ENCODE data around the gene FADS2. TPM values are rescaled to one million over a fixed set of nuclear protein-coding genes. Genes with fewer than 3 reads are reported as not detected.

FADS2 gene
- polyA plus RNA-seq, 12 donors, result 64.3 to 172 (median 87.3) TPM; not detected in 1

DNA sequence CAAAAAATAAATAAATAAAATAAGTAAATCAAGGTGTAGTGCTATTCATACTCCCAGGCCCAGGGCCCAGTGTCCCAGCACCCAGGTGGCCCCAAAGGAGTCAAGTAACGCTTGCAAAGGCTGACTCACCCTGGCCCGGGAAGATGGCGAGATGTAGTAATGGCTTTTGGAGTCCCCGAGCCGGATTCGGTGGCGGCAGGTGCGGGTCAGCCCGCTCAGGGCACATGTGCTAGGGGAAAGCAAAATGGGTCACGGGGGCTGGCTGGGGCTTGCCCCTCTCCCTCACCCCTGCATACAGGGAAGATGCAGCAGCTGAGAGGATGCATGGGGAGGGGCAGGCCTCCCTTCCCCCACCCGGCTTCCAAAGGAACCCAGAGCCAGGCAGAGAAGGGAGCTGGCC lies 74.2 kb downstream of the FADS2 start:
- DNase-seq, result no peak

DNA sequence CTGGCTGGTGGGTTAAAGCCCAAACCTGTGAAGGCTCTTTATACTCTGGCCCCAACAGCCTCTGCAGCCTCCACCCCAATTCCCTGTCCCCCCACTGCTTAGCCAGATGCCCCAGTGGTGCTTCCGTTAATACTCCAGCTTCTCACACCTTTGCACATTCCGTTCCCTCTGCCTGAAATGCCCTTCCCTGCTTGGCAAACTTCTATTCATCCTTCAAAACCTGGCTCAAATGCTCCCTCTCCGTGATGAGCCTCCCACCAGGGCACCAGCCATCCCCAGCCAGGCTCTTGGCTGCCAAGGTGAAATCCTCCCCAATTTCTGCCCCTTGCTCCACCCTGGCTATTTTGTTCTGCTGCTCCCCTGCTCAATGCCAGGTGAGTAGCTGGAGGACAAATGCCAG lies 75.7 kb downstream of the FADS2 start:
- DNase-seq, result no peak

DNA sequence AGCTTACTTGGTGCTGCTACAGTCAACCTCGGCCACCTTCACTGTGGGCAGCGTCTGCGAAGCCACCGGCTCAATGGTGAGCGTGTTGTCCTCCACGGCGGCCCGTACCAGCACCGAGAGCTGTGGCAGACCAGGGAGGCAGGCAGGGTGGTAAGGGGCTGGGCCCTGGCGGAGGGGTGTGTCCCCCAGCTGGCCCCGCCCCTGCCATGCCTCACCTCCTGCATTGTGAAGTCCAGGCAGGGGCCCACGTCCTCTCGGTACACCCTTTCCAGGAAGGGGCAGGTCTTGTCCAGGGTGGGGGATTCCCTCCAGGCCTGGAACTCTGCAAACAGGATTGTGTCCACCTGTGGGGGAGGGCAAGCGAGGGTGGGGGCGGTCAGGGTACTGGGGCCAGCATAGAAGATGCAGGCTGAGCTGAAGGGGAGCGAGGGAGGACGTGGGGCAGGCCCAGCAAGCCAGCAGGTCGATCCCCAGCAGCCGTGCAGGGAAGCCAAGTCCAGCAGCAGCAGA lies 76.5 kb downstream of the FADS2 start:
- no peak for DNase-seq

DNA sequence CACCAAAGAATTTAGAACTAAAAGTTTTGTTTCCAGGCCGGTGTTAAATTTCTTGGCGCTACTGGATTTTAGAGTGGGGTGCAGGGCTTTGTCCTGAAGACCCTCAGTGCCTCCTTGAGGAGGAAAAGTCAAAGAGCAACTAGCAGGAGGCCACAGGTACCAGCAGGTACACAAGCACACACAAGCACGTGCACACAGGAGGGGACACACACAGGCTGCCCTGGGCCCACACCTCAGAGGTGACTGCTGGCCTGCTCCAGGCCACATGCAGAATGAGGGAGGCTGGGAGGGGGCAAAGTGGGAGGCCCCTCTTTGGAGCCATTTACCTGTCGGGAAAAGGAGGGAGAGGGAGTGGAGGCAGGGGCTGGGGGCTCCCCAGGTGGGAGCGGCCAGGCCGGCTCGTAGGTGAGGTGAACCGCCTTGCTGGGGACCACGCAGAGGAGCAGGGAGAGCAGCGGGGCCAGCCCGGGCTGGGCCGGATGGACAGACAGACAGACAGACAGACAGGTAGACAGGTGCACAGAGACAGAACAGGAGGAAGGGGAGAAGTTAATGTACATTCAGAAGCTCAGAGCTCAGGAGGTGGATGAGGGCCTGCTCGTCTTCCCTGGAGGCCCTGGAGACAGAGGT lies 77.1 kb downstream of the FADS2 start:
- no peak for DNase-seq

DNA sequence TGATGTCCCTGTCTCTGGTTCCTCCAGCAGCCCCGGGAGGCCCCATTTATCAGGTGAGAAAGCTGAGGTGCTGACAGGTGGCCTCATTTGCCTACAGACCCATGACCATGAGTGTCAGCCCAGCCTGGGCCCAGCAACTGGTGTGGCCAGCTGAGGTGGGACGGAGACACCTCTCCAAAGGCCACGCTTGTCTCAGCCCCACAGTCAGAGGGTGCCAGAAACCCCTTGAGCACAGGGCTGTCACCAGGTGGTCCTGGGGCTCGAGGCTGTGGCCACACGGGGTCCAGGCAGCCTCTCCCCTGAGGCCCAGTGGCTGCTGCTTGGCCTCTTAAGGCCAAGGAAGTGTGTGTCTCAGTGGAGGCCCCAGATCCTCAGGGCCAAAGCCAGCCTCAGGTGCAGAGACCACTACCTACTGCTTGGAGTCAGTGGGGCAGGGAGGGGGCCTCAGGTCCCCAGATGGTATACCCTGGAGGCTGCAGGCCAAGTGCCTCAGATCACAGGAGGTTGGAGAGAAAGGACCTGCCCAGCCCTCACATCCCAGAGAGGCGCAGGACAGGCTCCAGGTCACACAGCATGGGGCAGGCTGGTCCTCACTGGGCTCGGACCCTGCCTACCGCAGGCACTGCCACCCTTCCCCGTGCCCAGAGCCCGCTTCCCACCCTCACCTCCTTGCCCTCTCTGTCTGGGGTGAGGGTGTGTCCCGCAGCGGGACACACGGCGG lies 77.9 kb downstream of the FADS2 start:
- DNase-seq, result no peak

DNA sequence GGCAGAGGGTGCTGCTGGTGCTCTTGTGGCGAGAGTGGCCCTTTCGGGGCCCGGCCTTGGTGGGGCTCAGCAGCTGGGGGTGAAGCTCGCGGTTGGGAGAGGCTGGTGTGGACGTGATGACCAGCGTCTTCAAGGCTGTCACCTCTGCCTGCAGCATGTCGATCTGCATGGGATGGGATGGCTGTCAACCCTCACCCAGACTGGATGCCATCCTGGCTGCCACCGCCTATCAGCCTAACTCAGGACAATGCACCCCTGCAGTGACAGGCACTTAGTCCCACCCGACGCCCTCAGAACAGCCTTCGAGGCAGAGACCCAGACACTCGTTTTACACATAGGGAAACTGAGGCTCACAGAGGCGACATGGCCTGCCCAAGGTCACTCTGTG lies 78.4 kb downstream of the FADS2 start:
- no peak for DNase-seq

DNA sequence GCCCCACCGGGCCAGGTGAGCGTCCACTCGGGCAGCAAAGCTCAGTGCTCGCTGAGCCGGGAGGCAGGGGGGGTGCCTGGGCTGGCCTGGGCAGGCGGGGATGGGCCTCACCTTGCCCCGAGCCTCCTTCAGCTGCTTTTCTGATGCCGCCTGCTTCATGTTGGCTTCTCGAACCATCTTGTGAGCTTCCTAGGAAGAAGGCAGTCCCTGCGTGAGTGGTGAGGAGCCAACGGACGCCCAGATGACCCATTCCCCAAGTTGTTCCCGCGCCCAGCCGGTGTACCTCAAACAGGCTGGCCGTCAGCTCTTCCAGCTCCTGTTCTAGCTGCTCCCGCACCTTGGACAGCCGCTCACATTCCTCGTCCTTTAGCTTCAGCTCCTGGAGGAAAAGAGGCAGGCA lies 79.2 kb downstream of the FADS2 start:
- no peak for DNase-seq

DNA sequence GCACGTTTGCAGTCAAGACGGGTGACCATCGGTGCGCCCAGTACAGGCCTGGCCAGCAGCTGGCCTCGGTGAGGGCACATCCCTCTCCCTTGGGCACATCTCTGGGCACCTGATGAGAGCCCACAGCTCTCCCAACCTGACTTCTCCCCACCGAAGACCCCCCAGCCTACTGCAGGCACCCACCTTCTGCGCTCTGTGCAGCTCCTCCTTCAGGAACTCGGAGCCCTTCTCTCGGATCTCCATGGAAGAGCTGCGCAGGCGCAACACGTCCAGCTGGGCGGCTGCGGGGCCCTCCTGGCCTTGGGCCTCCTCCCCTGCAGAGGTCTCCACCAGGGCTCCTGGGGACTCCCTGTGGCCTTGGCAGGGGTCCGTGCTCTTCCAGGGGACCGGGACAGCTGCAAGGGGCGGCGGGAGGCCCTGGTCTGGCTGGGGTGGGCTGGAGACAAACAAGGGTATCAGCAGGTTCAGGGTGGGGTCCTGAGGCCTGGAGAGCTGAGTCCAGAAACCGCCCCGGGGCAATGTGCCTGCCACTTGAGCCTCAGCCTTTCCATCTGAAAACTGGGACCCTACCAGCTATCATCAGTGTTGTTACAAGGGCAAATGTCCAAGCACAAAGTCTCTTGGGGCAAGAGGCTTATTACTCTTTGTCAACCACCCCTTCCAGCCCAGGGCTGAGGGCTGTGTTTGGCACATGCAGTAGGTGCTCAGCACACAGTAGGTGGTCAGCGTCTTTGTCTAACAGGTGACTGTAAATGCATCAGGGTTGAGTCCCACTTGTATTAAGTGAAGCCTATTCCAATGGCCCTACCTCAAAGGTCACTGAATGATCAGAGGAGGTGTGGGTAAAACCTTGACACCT lies 80.0 kb downstream of the FADS2 start:
- no peak for DNase-seq

DNA sequence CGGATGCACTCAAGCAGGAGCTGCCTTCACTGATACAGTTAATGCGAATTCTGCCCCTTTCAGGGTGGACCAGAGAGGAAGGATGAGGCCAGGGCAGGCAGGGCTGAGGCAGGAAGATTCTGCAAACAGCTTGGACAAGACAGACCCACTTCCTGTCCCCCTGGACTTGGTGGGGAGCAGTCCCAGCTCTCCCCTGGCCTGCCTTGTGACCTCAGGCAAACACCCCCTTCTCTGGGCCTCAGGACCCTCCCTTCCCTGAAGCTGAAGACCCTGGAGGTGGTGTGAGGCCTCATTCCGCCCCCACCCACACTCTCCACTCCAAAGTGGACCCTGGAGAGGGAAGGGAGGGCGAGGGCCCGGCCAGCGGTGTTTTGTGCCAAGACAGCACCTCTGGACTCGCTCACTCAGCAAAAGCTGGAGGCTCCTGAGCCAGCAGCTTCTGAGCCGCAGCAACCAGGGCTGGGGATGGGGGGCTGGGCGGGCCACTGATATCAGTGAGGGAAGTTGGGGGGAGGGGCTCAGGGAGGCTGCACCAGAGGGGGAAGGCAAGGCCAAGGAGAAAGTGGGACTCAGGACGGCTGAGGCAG lies 80.7 kb downstream of the FADS2 start:
- peak; percentile 69 for DNase-seq

DNA sequence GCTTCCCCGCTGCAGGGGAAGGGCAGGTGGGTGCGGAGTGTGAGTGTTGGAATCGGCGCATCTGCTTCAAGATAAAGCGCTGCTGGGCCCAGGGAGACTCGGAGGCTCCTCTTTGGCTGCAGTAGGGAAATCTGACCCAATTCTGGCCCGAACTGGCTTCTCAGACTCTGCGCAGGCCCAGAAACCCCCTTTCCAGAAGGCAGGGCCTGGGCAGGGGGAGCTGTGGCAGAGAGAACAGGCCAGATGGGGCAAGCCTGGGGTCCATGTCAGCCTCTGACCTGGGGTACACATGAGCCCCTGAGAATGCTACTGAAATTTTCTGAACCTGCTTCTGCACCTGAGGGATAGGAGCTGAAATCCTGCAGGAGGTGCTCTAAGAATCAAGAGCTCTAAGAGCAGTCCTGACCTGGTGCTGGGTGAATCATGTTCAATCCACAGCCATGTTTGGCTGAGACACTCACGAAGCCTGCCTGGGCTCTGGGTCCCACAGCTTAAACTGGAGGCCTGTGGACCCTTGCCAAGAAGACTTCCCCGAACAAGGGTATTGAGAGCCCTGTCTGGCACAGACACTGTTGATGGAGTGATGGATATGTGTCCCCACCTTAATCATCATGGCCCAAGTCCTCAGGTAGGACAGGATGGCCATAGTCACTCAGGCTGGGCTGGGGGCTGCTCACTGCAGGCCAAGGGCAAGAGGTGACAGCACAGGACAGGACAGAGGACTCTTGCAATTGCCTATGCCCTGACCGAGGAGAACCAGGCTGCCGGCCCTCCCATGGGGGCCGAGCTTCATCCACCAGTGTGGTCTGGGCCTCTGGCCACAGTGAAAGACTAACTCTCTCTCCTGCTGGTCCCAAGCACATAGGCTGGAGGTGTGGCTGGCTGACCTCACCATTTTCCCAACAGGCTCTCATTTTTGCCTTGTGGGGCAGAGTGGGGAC lies 82.4 kb downstream of the FADS2 start:
- peak; percentile 92 for DNase-seq

DNA sequence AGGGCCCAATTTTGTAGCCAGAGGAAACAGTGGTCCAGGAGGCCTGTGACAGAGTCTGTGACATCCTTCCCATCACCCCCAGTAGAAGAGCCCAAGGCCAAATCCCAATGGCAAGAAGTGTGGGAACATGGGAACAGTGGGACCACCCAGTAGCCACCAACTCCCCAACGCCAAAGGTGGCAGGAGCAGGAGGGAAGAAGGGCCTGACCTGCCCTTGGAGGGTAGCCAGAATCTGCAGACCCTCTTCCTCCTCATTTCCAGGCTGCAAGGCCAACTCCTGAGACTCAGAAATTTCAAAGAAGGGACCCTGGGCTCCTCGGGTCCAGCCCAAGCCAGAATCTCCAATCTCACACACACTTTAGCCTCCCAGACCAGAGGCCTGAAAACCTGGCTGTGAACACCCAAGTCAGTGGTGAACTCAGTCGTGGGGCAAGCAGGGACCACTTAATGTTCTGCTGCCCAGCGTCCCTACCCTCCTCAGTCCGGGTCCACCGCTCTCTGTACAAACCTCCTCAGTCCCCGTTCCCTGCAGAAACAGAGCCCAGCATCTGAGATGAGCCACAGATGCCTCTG lies 83.1 kb downstream of the FADS2 start:
- DNase-seq, result no peak

DNA sequence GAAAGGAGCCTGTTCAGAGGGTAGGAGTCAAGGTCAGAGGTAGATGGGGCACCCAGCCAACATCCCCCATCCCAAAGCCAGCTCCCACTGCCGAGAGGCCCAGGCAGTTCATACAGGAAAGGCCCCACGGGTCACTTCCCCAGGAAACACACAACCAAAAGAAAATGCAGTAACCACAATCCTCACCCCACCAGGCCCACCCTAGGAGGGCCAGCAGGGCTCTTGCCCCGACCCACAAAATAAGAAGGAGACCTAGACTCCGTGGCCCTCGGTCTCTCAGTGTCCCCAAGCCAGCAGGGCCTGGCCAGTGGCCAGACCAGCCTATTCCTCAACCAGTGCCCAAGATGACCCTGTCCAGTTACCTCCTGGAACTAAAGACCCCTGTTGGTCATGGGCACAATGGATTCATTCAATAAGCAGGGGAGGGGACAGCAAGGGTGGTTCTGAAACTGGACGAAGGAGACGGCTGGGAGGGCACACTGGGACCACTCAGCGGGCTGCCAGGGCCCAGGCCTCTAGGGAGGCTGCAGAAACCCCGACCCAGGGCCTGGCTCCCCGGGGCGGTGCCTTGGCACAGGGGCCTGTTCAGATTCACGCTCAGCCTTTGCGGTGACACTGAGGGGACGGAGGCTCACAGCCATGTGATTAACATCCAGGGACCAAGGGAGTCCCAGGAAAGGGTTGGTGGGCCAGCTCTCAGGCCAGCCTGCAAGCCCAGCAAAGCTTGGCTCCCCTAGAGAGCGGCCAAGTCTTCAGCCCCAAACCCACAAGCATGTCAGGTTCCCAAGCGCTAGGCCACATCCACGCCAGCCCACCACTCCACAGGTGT lies 83.8 kb downstream of the FADS2 start:
- no peak for DNase-seq

DNA sequence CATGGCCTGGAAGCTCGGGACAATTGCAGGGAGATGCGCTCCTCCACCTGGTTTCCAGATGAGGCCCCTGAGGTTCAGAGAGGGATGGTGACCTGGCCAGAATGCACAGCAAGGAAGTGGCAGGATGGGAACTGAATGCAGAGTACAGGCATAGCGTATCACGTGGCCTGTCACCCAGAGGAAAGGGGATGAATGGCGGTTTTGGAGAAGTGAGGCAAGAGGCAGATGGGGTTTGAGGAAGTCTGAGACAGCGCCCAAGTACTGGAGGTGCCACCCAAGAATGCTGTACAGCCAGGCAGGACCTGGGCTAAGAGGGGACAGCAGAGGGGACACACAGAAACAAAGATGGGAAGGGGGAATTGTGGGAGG lies 84.4 kb downstream of the FADS2 start:
- DNase-seq, result no peak

DNA sequence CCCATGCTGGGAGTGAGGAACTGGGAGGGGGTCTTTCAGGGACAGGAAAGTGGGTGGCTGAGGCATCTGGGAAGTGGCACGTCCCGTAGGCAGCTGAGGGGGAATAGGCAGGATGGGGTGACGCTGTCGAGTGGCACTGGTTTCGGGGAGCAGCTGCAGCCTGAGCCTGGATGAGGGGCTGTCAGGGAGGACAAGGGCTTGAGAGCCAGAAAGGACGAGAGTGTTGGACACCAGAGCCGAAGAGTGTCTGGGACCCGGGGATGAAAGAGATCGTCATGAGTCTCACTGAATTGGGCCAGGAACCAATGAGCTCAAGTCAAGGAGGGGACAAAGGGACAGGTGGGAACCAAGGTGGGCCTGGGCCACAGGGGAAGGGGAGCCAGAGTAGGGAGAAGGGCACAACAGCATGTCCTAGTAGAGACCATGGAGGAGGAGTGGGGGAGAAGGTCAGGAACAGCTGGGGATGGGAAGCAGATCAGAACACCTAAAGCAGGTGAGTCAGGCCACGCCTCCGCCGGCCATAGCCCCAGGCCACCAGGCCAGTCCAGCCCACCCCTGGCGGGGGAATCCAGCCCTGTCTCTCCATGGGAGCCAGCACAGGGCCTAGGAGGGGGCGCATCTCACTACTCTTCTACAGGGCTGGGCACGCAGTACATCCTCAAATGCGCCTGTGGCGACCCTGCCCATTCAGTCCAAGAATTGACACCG lies 85.0 kb downstream of the FADS2 start:
- DNase-seq, result no peak

DNA sequence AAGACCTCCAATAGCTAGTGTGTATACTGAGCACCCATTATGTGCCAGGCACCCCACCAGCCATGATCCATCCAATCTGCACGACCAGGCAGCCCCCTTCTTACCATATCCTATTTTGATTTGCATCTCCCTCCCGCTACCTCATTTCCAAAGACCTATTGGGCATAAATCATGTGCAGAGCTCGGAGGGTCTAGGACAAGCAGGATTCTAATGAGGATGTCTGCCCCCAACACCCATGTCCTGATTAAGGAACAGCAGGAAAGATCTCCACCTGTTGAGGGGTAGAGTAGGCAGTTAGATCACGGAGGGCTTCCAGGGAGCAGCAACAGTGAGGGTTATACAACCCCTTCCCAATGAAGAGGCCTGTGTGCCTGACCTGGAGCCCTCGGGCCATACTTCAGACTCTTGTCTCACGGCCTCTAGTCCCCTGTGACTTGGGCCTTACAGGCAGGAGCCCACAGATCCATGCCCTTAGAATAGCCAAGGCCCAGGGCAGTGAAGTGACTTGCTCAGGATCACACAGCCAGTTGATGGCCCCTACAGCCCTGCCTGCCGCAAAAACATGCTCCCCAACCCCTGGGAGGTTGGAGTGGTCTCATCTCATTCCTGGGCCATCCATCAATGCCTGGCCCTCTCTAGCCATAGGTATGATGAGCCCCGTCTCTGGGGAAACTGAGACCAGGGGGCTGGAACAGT lies 85.7 kb downstream of the FADS2 start:
- DNase-seq, result no peak

DNA sequence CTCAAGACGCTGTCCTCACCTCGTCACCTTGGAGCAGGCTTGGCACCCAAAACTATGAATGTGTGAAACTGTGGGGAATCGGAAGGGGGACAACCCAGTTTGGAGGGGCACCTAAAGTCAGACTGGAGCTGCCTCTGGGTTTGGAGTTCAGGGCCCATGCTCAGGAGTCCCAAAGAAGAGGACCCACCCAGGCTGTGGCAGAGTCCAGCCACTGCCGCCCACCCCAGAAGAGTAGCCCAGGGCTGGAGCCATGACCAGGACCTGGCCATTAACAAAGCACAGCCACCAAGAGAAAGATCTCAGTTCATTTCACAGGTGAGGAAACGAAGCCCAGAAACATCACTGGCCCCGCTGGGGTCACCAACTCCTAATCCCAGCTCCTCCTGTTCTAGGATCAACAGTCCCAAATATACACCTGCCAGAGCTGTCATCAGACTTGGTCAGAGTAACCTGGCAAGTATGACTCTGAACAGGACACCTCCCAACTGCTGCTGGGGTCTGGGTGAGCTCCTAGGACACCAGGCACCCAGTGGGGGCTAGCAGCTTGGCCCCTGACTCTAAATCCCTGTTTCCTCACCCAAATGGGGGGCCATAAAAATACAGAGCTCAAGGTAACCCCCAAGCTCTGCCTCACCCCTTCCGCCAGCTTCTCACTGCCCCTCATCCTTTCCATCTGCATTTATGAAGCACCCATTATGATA lies 86.5 kb downstream of the FADS2 start:
- no peak for DNase-seq

DNA sequence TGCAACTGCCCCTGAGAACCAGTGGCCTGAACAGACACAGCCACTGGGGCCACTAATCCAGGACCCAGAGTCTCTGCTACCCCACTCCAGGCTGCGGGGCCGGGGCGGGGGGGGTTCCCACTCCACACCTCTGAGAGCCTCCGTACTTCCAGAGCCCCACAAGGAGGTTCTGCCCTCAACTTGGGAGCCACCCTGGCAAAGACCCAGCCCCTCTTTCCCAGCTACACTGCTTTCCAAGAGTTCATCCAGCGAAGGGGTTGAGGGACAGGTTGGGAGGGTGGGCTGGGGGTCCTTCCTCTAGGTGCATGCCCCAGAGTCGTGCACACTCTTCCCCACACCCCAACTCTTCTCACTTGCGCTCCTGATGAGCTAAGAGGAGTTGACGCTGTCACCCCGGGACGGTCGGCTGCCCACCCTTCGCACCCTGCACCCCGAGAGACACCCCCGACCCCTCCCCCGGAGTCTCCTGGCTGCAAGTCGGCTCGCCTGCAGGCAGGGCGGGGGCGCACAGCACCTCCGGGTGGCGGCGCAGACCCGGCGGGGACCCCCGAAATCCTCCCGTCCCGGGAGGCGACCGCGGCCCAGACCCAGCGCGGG lies 88.7 kb downstream of the FADS2 start:
- no peak for DNase-seq
